C4-2B (cell line): ENCODE results near the gene SIRT4.
"Not testable (repeated sequence)": the region's sequence is repeated elsewhere in the genome, so short reads cannot be mapped to it uniquely, and the experiment has no call there.

Source experiments
- H3K27ac ChIP-seq: fragments of 450-650 bp; 2 replicates; pipeline ENCODE4 v1.5.1; 2017
- ZFX ChIP-seq: fragments of 450-650 bp; IDR thresholded peaks from 2 replicates; pipeline ENCODE4 v1.6.1; 2017
- TF ChIP-seq, protein P1 (sequence below): fragments of 450-650 bp; conservative IDR thresholded peaks from 2 replicates; pipeline ENCODE4 v1.5.1; 2017; ENCODE audit warnings: mild to moderate bottlenecking

The SIRT4 gene

DNA sequence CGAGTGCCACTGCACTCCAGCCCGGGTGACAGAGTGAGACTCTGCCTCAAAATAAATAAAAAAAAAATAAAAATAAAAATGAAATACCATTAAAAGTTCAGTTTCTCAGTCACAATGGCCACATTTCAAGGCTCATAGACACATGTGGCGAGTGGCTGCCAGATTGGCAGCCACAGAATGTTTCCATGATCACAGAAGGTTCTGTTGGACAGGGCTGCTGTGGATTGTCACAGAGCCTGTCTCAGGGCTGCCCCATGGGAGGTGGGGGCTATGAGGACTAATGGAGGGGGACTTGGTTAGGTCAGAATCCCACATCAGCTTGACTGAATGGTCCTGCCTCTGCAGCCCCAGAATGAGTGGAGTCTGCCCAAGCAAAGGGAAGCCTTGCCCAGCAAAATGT, 29.3 kb downstream of the SIRT4 start:
- no peak overlapping the region for H3K27ac ChIP-seq
- TF ChIP-seq, protein P1, sequence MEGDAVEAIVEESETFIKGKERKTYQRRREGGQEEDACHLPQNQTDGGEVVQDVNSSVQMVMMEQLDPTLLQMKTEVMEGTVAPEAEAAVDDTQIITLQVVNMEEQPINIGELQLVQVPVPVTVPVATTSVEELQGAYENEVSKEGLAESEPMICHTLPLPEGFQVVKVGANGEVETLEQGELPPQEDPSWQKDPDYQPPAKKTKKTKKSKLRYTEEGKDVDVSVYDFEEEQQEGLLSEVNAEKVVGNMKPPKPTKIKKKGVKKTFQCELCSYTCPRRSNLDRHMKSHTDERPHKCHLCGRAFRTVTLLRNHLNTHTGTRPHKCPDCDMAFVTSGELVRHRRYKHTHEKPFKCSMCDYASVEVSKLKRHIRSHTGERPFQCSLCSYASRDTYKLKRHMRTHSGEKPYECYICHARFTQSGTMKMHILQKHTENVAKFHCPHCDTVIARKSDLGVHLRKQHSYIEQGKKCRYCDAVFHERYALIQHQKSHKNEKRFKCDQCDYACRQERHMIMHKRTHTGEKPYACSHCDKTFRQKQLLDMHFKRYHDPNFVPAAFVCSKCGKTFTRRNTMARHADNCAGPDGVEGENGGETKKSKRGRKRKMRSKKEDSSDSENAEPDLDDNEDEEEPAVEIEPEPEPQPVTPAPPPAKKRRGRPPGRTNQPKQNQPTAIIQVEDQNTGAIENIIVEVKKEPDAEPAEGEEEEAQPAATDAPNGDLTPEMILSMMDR = no peak
- no peak for TF ChIP-seq ZFX

DNA sequence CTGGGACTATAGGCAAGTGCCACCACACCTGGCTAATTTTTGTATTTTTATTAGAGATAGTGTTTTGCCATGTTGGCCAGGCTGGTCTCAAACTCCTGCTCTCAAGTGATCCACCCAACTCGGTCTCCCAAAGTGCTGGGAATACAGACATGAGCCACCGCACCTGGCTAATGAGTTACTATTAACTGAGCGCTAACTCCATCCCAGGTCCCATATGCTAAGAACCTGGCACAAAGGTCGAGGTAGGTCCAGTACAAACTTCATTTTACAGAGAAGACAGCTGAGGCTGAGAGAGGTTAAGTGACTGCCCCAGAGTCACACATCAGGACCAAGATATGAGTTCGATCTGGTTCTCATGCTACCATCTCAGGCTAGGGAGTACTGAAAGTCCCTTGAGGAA, 29.9 kb downstream of the SIRT4 start:
- H3K27ac ChIP-seq = no peak overlapping the region

DNA sequence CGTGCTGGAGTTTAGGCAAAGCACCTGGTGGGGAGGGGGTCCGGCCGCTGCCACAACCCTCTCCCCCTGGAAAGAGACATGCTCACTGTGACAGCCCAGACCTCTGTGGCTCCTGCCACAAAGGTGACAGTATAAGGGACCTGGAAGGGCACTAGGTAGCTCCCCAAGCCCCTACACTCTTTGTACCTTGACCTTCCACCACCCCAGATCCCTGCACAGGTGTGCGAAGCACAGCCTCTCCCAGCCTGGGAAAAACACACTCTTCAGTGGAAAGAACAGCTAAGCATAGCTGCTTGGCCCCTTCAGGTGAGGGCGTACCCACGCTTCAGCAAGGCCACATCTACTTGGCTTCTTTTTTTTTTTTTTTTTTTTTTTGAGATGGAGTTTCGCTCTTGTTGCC, 30.4 kb downstream of the SIRT4 start:
- no peak overlapping the region for H3K27ac ChIP-seq
- TF ChIP-seq, protein P1 = no peak
- TF ChIP-seq ZFX = no peak

More for the DNA sequence above, 29.9 kb downstream of the SIRT4 start:
- TF ChIP-seq, protein P1 = no peak
- no peak for TF ChIP-seq ZFX

DNA sequence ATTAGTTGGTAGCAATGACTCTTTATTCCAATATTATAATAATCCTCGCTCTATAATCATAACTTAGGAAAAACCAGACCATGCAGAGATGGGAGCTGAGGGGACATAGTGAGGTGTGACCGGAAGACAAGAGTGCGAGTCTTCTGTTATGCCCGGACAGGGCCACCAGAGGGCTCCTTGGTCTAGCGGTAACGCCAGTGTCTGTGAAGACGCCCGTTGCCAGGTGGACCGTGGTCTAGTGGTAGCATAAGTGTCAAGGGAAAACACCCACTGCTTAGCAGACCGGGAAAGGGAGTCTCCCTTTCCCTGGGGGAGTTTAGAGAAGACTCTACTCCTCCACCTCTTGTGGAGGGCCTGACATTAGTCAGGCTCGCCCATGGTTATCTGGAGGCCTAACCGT, 33.3 kb downstream of the SIRT4 start:
- TF ChIP-seq, protein P1 = peak; percentile 76

DNA sequence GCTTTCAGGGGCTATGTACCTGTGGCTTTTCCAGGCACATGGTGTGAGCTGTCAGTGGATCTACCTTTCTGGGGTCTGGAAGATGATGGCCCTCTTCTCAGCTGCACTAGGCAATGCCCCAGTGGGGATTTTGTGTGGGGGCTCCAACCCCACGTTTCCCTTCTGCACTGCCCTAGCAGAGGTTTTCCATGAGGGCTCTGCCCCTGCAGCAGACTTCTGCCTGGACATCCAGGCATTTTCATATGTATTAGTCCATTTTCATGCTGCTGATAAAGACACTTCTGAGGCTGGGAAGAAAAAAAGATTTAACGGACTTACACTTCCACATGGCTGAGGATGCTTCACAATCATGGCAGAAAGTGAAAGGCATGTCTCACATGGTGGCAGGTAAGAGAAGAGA, 34.3 kb downstream of the SIRT4 start:
- not testable (repeated sequence) for H3K27ac ChIP-seq

More for the DNA sequence above, 33.3 kb downstream of the SIRT4 start:
- not testable (repeated sequence) for H3K27ac ChIP-seq

DNA sequence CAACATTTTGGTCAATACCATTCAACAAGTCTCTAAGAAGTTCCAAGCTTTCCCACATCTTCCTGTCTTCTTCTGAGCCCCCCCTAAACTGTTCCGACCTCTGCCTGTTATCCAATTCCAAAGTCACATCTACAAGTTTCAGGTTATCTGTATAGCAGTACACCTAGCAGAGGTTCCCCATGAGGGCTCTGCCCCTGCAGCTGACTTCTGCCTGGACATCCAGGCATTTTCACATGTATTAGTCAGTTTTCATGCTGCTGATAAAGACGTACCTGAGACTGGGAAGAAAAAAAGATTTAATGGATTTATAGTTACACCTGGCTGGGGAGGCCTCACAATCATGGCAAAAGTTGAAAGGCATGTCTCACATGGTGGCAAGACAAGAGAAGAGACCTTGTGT, 35.6 kb downstream of the SIRT4 start:
- no peak overlapping the region for H3K27ac ChIP-seq
- TF ChIP-seq ZFX = no peak
- TF ChIP-seq, protein P1 = no peak

DNA sequence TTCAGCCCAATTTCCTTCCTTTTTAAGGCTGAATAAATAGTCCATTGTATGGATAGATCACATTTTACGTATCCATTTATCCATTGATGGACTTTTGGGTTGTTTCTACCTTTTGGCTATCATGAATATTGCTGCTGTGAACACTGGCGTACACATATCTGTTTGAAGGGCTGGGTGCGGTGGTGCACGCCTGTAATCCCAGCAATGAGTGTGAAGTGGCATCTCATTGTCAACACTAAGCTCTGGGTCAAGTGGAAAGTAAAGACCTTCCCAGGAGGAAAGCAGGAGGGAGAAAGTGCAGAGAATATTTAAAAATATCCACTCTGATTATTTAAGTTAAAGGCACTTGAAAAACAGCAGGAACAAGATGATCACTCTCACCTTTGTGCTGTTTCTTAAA, 37.1 kb downstream of the SIRT4 start:
- no peak for TF ChIP-seq ZFX
- TF ChIP-seq, protein P1 = no peak
- H3K27ac ChIP-seq = no peak overlapping the region

DNA sequence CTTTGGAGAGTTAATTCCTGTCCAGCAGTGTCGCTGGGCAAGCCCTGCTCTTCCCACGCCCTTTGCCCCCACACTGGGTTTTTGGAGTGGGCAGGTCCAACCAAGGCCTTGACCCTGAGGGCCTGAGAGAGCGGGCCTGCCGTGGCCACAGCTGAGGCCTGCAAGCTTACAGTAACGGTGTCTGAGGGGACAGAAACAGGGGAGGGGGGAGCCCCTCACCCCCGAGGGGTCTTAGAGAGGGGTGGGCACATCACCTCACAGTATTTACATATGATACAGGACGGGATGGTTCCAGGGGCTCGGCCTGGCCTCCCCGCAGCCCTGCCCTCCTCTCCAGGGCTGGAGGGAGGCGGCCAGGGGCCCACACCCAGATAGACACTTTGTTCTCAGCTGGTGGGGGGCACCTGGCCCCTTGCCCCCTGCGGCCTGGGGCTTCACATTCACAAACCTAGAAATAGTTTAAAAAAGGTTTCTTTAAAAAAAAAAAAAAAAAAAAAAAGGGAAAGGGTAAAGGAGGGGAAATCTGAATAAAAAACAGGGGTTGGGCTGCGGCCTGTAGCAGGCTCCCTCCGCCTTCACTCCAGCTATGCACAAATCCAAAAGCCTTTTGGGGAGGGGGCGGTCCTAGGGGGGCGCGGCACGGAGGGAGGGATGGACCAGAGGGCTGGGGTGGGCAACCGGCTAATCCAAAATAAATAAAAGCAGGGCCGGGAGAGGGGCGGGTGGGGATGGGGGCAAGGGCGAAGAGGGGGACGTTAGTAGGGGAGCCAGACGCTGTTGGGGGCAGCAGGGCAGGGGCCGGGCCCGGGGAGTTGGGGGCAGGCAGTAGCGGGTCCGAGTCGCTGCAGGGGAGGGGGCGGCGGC, 40.3 kb downstream of the SIRT4 start:
- TF ChIP-seq ZFX = no peak
- TF ChIP-seq, protein P1 = no peak
- no peak overlapping the region for H3K27ac ChIP-seq
